A549 (cell line): ENCODE measurements around the gene STK4. TPM values are rescaled to one million over a fixed set of nuclear protein-coding genes. Genes with fewer than 3 reads are reported as not detected.

Source experiments
- ATAC-seq, 2 experiments: fragments of 200-7000 bp in 1 of 2; fragments of >200 bp in 1 of 2; cut with Nextera tagmentation in 1 of 2; cut with Tn5 transposase in 1 of 2; 3 replicates each; pipeline versions ENCODE4 v1.8.0 to v1.9.1; 2018 to 2020; ENCODE audit warnings: mild to moderate bottlenecking in 1 of 2, moderate library complexity in 1 of 2
- CTCF ChIA-PET: fragments of 300-600 bp; sonication (Branson Sonifier 250); formaldehyde crosslinking; extraction: SDS; loops from one replicate; lab custom pipeline; 2021; ENCODE audit warnings: antibody characterized with exemption, inconsistent platforms; lab: Yijun Ruan, JAX
- POLR2A ChIA-PET: fragments of 350-600 bp; formaldehyde crosslinking; extraction: SDS; loops from one replicate; lab custom pipeline; 2021; ENCODE audit warnings: antibody characterized with exemption, inconsistent platforms; lab: Yijun Ruan, JAX
- DNase-seq, 2 experiments: peaks; one replicate each; pipeline versions ENCODE4 v3.0.0 to v3.0.0-alpha.2; 2011 to 2016; ENCODE audit warnings: low read depth in 1 of 2, low spot score in 1 of 2
- FAIRE-seq: peaks from 2 replicates; lab custom pipeline; 2011; peaks lifted over from hg19 to GRCh38; lab: Jason Lieb, UNC
- H3K27ac ChIP-seq, 2 experiments: fragments of >200 bp; sonication (Bioruptor Twin); formaldehyde crosslinking; 3 replicates each; pipeline ENCODE4 v1.5.1; 2016 to 2017
- H3K4me1 ChIP-seq: fragments of >200 bp; sonication (Bioruptor Twin); formaldehyde crosslinking; 3 replicates; pipeline ENCODE4 v1.6.1; 2016
- H3K4me2 ChIP-seq: fragments of >200 bp; sonication (Bioruptor Twin); formaldehyde crosslinking; 3 replicates; pipeline ENCODE4 v1.6.1; 2016
- H3K4me3 ChIP-seq: fragments of >200 bp; sonication (Bioruptor Twin); formaldehyde crosslinking; 3 replicates; pipeline ENCODE4 v1.5.1; 2016
- H3K9me3 ChIP-seq: fragments of >200 bp; sonication (Bioruptor Twin); formaldehyde crosslinking; 3 replicates; pipeline ENCODE4 v1.6.1; 2016
- CHD2 ChIP-seq: fragments of 150-350 bp; IDR thresholded peaks from 2 replicates; pipeline ENCODE4 v1.6.1; 2014; ENCODE audit warnings: low read length; ENCODE audit not compliant: partially characterized antibody
- CHD4 ChIP-seq: fragments of 200-600 bp; sonication (generic); IDR thresholded peaks from 2 replicates; pipeline ENCODE4 v1.6.1; 2016; ENCODE audit warnings: antibody characterized with exemption, mild to moderate bottlenecking, borderline replicate concordance
- FOSL2 ChIP-seq, 2 experiments: fragments of 450-650 bp in 1 of 2; fragments of >200 bp in 1 of 2; sonication (Bioruptor Twin) in 1 of 2; formaldehyde crosslinking; IDR thresholded peaks; 2 replicates each; pipeline versions ENCODE4 v1.5.0 to v1.6.1; 2016 to 2020; ENCODE audit warnings: mild to moderate bottlenecking in 1 of 2, moderate library complexity in 1 of 2
- HEYL ChIP-seq: fragments of 250-450 bp; sonication (Bioruptor Pico); IDR thresholded peaks from 2 replicates; pipeline ENCODE4 v1.8.0; 2021; ENCODE audit warnings: mild to moderate bottlenecking, moderate library complexity
- HOXB5 ChIP-seq: fragments of 250-450 bp; sonication (Bioruptor Pico); IDR thresholded peaks from 2 replicates; pipeline ENCODE4 v1.5.0; 2020; ENCODE audit warnings: mild to moderate bottlenecking, moderate library complexity
- JUN ChIP-seq, 2 experiments: fragments of >200 bp; sonication (Bioruptor Twin); formaldehyde crosslinking; IDR thresholded peaks; 2 replicates in 1 of 2; 3 replicates in 1 of 2; pipeline ENCODE4 v1.6.1; 2016 to 2017
- KDM1A ChIP-seq: fragments of 200-600 bp; sonication (generic); IDR thresholded peaks from 2 replicates; pipeline ENCODE4 v1.6.1; 2016; ENCODE audit warnings: low read depth, mild to moderate bottlenecking
- KDM5A ChIP-seq: fragments of 200-600 bp; sonication (generic); IDR thresholded peaks from 2 replicates; pipeline ENCODE4 v1.6.1; 2016; ENCODE audit warnings: antibody characterized with exemption, mild to moderate bottlenecking
- MAFK ChIP-seq: fragments of 450-650 bp; IDR thresholded peaks from 2 replicates; pipeline ENCODE4 v1.6.1; 2014; ENCODE audit not compliant: partially characterized antibody
- MYC ChIP-seq: IDR thresholded peaks from 2 replicates; pipeline ENCODE4 v1.6.1; 2012; ENCODE audit warnings: mild to moderate bottlenecking, inconsistent platforms, low read length, improper control_type of control experiment, borderline replicate concordance
- POLR2A ChIP-seq: IDR thresholded peaks from 2 replicates; pipeline ENCODE4 v1.6.1; 2012; ENCODE audit warnings: mild to moderate bottlenecking, low read length
- RAD21 ChIP-seq, 2 experiments: fragments of >200 bp in 1 of 2; sonication (Bioruptor Twin) in 1 of 2; formaldehyde crosslinking in 1 of 2; IDR thresholded peaks in 1 of 2; conservative IDR thresholded peaks in 1 of 2; 2 replicates in 1 of 2; 3 replicates in 1 of 2; pipeline ENCODE4 v1.6.1; 2012 to 2018; ENCODE audit warnings: inconsistent platforms in 1 of 2
- RFX5 ChIP-seq: fragments of 450-650 bp; IDR thresholded peaks from 2 replicates; pipeline ENCODE4 v1.7.1; 2014; ENCODE audit warnings: antibody characterized with exemption, mild to moderate bottlenecking, moderate library complexity
- SMC3 ChIP-seq: fragments of >200 bp; sonication (Bioruptor Twin); formaldehyde crosslinking; IDR thresholded peaks from 3 replicates; pipeline ENCODE4 v1.6.1; 2018; ENCODE audit warnings: inconsistent platforms
- ZC3H11A ChIP-seq: fragments of 450-650 bp; IDR thresholded peaks from 2 replicates; pipeline ENCODE4 v1.6.1; 2014; ENCODE audit warnings: antibody characterized with exemption, mild to moderate bottlenecking
- ZFP36 ChIP-seq: fragments of 450-650 bp; IDR thresholded peaks from 2 replicates; pipeline ENCODE4 v1.6.1; 2014; ENCODE audit warnings: borderline replicate concordance; ENCODE audit not compliant: partially characterized antibody
- WGBS: methylation state at CpG from one replicate; pipeline ENCODE4 v1.1.6; 2017; ENCODE audit errors: missing lambda C conversion rate; 5-methylcytosine and 5-hydroxymethylcytosine counted together
- polyA plus RNA-seq, 4 experiments: library from polyadenylated mRNA; depleted of rRNA in 3 of 4; stranded (reverse); fragments of >200 nt; fragmentation: RNase III in 1 of 4; extraction: RNeasy Plus Mini Kit Qiagen cat#74134 plus additional on column Dnase treatment in 1 of 4; gene quantifications; 2 replicates in 3 of 4; 3 replicates in 1 of 4; pipeline ENCODE4 v1.2.3, GENCODE V29; 2011 to 2017
- TF ChIP-seq, protein P1 (sequence below): fragments of 150-350 bp; IDR thresholded peaks from 2 replicates; pipeline ENCODE4 v1.6.1; 2014; ENCODE audit warnings: low read depth, mild to moderate bottlenecking, low read length
- TF ChIP-seq, protein P2 (sequence below): IDR thresholded peaks from 2 replicates; pipeline ENCODE4 v1.6.1; 2012
- TF ChIP-seq, protein P3 (sequence below): fragments of 250-450 bp; sonication (Bioruptor Pico); IDR thresholded peaks from 2 replicates; pipeline ENCODE4 v1.5.0; 2020; ENCODE audit warnings: low read depth, mild to moderate bottlenecking, moderate library complexity
- TF ChIP-seq, protein P4 (sequence below): fragments of 200-600 bp; sonication (generic); IDR thresholded peaks from 2 replicates; pipeline ENCODE4 v1.6.1; 2016; ENCODE audit warnings: antibody characterized with exemption, mild to moderate bottlenecking, moderate library complexity

STK4 gene
- polyA plus RNA-seq, 2 of the 4 experiments (the other 2 are of a cell fraction), result 14.5 to 34.5 TPM

DNA sequence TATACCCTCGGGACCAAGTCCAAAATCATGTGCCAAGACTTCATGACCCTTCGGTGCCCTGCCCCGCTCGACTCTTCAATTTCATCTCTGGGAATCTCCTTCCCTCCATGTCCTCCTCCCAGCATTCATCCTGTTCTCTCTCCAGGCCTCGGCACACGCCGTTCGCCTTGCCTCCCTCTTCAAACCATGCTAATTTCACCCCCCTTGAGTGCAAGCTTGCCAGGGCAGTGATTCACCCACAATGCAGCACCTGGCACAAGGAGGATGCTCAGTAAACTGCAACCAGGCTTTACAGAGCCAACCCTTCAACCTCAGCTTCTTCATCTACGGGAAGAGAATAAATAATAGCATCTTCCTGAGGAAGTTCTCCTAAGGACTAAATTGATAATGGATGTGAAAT, 130.5 kb downstream of the STK4 start:
- no peak for FAIRE-seq
- TF ChIP-seq ZC3H11A, result no peak
- TF ChIP-seq FOSL2 (IDR thresholded peaks at IDR 0.05), result no peak
- TF ChIP-seq FOSL2 (CRISPR knock-in tag; IDR thresholded peaks at IDR 0.05), result no peak
- no peak for TF ChIP-seq MYC
- no peak for TF ChIP-seq JUN (IDR thresholded peaks at IDR 0.05)
- TF ChIP-seq POLR2A, result no peak
- no peak for TF ChIP-seq CHD4
- no peak for TF ChIP-seq ZFP36
- TF ChIP-seq MAFK, result no peak
- TF ChIP-seq, protein P1, sequence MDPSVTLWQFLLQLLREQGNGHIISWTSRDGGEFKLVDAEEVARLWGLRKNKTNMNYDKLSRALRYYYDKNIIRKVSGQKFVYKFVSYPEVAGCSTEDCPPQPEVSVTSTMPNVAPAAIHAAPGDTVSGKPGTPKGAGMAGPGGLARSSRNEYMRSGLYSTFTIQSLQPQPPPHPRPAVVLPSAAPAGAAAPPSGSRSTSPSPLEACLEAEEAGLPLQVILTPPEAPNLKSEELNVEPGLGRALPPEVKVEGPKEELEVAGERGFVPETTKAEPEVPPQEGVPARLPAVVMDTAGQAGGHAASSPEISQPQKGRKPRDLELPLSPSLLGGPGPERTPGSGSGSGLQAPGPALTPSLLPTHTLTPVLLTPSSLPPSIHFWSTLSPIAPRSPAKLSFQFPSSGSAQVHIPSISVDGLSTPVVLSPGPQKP, result no peak
- TF ChIP-seq, protein P2, sequence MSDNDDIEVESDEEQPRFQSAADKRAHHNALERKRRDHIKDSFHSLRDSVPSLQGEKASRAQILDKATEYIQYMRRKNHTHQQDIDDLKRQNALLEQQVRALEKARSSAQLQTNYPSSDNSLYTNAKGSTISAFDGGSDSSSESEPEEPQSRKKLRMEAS, result no peak
- no peak for TF ChIP-seq SMC3
- TF ChIP-seq KDM1A, result no peak
- no peak for TF ChIP-seq HEYL (CRISPR knock-in tag)
- TF ChIP-seq CHD2, result no peak
- no peak for TF ChIP-seq HOXB5
- TF ChIP-seq KDM5A, result no peak
- no peak overlapping the region for H3K4me2 ChIP-seq
- no peaks in the 10 kb centered on the region for H3K9me3 ChIP-seq
- no peak for DNase-seq
- no peak overlapping the region for H3K4me3 ChIP-seq
- ATAC-seq, result no peak
- no peak overlapping the region for H3K27ac ChIP-seq
- ChIA-PET POLR2A (interaction anchor here (1.8 kb wide), 1 partner anchor 53 kb away, joined by 5 read pairs; no protein-coding TSS in a partner anchor), CTCF (interaction anchor here (0.8 to 8.8 kb wide), 30 partner anchors 10 to 674 kb away, joined by 3 to 197 read pairs (median 10); partner anchors contain the start of genes SLPI and WFDC5)
- 53% methylated on average over 9 of the region's 9 CpGs for WGBS
- H3K4me1 ChIP-seq, result no peaks in the 10 kb centered on the region

DNA sequence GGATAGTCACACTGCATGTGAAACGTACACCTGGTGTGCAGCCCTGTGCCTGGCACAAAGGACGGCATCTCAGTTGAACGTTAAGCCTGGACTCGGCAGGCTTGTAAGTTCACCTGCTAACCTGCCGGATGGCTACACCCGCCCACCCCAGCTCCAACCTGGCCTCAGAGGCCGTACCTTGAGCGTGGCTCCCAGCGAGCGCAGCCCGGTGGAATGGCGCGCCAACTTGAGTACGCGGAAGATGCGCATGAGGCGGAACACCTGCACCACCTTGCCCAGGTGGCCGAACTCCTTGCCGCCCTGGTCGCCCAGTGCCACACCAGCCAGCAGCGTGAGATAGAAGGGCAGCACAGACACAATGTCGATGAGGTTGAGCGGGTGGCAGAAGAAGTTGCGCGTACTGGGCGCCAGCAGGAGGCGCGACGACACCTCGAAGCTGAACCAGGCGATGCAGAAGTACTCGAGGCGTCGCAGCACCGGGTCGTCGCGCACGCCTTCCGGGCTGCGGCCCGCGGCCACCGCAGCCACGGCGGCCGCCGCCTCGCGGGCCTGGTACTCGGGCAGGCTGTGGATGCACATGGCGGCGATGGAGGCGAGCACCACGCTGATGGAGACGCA, 131.3 kb downstream of the STK4 start:
- WGBS, result 70% methylated on average over 46 of the region's 56 CpGs
- FAIRE-seq, result no peak
- POLR2A ChIA-PET, result interaction anchor here (0.5 kb wide), 1 partner anchor 74 kb away, joined by 3 read pairs; no protein-coding TSS in a partner anchor

More for the DNA sequence above, 131.3 kb downstream of the STK4 start:
- ATAC-seq (peak in 1 of 2 experiments; percentile 14; a peak in 1 of 6 replicates), DNase-seq (peak in 1 of 2 experiments; percentile 32)
- Histone ChIP-seq H3K9me3 (no peaks in the 10 kb centered on the region), H3K4me2 (no peak overlapping the region), H3K4me3 (no peak overlapping the region), H3K4me1 (no peaks in the 10 kb centered on the region), H3K27ac (no peak overlapping the region)
- CTCF ChIA-PET, result interaction anchor here (0.6 to 8.8 kb wide), 17 partner anchors 11 to 890 kb away, joined by 3 to 197 read pairs (median 20); partner anchors contain the start of genes SLPI and WFDC5
- TF ChIP-seq RAD21 (conservative IDR thresholded peaks at IDR 0.05 in 1 of 2, IDR thresholded peaks at IDR 0.05 in 1 of 2) (peak in 1 of 2 experiments; percentile 4; a peak in 1 of 5 replicates), RFX5 (no peak)
- TF ChIP-seq, protein P2, result no peak
- TF ChIP-seq, protein P3, sequence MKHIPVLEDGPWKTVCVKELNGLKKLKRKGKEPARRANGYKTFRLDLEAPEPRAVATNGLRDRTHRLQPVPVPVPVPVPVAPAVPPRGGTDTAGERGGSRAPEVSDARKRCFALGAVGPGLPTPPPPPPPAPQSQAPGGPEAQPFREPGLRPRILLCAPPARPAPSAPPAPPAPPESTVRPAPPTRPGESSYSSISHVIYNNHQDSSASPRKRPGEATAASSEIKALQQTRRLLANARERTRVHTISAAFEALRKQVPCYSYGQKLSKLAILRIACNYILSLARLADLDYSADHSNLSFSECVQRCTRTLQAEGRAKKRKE (CRISPR knock-in tag), result no peak
- TF ChIP-seq, protein P4, sequence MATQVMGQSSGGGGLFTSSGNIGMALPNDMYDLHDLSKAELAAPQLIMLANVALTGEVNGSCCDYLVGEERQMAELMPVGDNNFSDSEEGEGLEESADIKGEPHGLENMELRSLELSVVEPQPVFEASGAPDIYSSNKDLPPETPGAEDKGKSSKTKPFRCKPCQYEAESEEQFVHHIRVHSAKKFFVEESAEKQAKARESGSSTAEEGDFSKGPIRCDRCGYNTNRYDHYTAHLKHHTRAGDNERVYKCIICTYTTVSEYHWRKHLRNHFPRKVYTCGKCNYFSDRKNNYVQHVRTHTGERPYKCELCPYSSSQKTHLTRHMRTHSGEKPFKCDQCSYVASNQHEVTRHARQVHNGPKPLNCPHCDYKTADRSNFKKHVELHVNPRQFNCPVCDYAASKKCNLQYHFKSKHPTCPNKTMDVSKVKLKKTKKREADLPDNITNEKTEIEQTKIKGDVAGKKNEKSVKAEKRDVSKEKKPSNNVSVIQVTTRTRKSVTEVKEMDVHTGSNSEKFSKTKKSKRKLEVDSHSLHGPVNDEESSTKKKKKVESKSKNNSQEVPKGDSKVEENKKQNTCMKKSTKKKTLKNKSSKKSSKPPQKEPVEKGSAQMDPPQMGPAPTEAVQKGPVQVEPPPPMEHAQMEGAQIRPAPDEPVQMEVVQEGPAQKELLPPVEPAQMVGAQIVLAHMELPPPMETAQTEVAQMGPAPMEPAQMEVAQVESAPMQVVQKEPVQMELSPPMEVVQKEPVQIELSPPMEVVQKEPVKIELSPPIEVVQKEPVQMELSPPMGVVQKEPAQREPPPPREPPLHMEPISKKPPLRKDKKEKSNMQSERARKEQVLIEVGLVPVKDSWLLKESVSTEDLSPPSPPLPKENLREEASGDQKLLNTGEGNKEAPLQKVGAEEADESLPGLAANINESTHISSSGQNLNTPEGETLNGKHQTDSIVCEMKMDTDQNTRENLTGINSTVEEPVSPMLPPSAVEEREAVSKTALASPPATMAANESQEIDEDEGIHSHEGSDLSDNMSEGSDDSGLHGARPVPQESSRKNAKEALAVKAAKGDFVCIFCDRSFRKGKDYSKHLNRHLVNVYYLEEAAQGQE, result no peak
- TF ChIP-seq, all 56 proteins: peak for 1
